ENCODE data around the gene ORC4.
A peak's percentile ranks its signal among the peaks of the same experiment; 100 is the strongest.

ORC4 gene

GRCh38 chr2:148020111-148021058 is at the start of gene ORC4:
TSS of gene ORC4 (minus strand) at chr2:148020737. CDS start at chr2:147975958, 44,779 bp downstream.
- no peaks in the 10 kb centered on the region for H3K36me3 ChIP-seq (ENCODE audit: control insufficient read depth, insufficient read depth, low read length)
- peak within 1 kb of the TSS; percentile 79 for H3K9ac ChIP-seq (ENCODE audit: low read depth, low read length)
- H3K27ac ChIP-seq (ENCODE audit: low read depth, low read length), result peak within 1 kb of the TSS; percentile 92
- no peaks in the 10 kb centered on the region for H3K27me3 ChIP-seq (ENCODE audit: control insufficient read depth, insufficient read depth, low read length)
- peak within 1 kb of the TSS; percentile 97 for H3K4me3 ChIP-seq (ENCODE audit: low read depth, low read length)
- no peaks in the 10 kb centered on the region for H3K9me3 ChIP-seq (ENCODE audit: control insufficient read depth, insufficient read depth, low read length)
- H3K4me1 ChIP-seq (ENCODE audit: control insufficient read depth, insufficient read depth, low read length), result peaks cover 18% of the 10 kb centered on the region; the same call in 1 of the 2 replicates

DNA sequence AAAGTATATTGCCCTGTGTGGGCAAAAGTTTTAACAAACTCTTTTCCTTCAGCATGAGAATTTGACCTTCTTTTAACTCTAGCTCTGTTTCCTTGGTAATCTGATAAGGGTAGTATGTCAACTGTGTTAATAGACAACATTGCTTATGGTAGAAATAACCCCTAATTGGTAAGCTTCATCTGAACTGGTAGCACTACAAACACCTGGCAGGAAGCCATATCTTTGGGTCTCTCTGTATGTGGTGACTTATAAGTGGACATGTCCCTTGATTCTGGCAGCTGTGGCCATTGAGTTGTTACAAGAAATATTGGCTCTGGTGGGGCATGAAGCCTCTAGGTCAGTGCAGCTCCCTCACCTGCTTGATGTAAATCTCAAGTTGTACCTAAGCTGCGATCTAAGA is 47.3 kb upstream of the ORC4 start:
- Histone ChIP-seq H3K4me3 (ENCODE audit: low read depth, low read length) (no peak overlapping the region), H3K9me3 (ENCODE audit: control insufficient read depth, insufficient read depth, low read length) (no peaks in the 10 kb centered on the region), H3K4me1 (ENCODE audit: control insufficient read depth, insufficient read depth, low read length) (no peaks in the 10 kb centered on the region), H3K27ac (ENCODE audit: low read depth, low read length) (no peak overlapping the region), H3K36me3 (ENCODE audit: control insufficient read depth, insufficient read depth, low read length) (no peaks in the 10 kb centered on the region), H3K27me3 (ENCODE audit: control insufficient read depth, insufficient read depth, low read length) (no peaks in the 10 kb centered on the region), H3K9ac (ENCODE audit: low read depth, low read length) (no peak overlapping the region)

GRCh38 chr2:148065936-148066335 is 45.4 kb upstream of the ORC4 start:
- Histone ChIP-seq H3K27ac (ENCODE audit: low read depth, low read length) (no peak overlapping the region), H3K4me3 (ENCODE audit: low read depth, low read length) (no peak overlapping the region), H3K9me3 (ENCODE audit: control insufficient read depth, insufficient read depth, low read length) (no peaks in the 10 kb centered on the region), H3K36me3 (ENCODE audit: control insufficient read depth, insufficient read depth, low read length) (no peaks in the 10 kb centered on the region), H3K27me3 (ENCODE audit: control insufficient read depth, insufficient read depth, low read length) (no peaks in the 10 kb centered on the region), H3K4me1 (ENCODE audit: control insufficient read depth, insufficient read depth, low read length) (no peaks in the 10 kb centered on the region), H3K9ac (ENCODE audit: low read depth, low read length) (no peak overlapping the region)

DNA sequence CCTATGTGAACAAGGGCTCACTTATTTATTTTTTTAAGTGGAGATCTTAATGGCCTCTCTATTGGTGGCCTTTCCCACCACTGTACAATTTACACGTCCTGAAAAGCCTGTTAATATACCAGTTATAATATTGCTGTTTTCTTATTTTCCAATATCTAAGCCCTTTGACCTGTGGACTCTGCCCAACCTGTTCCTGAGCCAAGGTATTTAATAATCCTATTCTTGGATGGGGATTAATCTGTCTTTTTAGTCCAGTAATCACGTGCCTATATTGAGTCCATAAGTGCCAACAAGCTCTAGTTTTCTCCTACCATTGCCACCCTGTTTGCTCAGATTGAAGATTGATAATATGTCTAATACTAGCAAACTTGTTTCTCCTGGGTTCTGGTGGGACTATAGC is 43.1 kb upstream of the ORC4 start:
- no peaks in the 10 kb centered on the region for H3K9me3 ChIP-seq (ENCODE audit: control insufficient read depth, insufficient read depth, low read length)
- H3K36me3 ChIP-seq (ENCODE audit: control insufficient read depth, insufficient read depth, low read length), result no peaks in the 10 kb centered on the region
- peaks cover 3% of the 10 kb centered on the region; the same call in 1 of the 2 replicates for H3K4me1 ChIP-seq (ENCODE audit: control insufficient read depth, insufficient read depth, low read length)
- no peak overlapping the region for H3K9ac ChIP-seq (ENCODE audit: low read depth, low read length)
- no peak overlapping the region for H3K4me3 ChIP-seq (ENCODE audit: low read depth, low read length)
- H3K27me3 ChIP-seq (ENCODE audit: control insufficient read depth, insufficient read depth, low read length), result no peaks in the 10 kb centered on the region
- no peak overlapping the region for H3K27ac ChIP-seq (ENCODE audit: low read depth, low read length)

DNA sequence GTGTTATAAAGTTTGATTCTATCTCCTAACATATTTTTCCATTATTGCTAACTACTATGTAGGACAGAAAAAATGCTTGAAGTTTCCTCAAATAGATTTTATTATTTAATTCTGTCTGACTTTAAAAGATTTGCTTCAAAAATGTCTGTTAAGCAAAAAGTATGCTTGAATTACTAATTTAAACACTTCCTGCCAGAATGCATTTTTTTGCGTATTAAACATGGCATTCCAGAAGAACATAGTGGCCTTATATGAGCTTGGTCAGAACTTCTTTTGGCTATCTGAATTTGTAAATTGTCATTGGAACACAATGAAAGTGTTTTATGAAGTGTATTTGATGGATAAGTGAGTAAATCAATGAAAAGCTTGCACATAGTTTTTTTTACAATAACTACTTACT is 38.1 kb upstream of the ORC4 start:
- no peaks in the 10 kb centered on the region for H3K27me3 ChIP-seq (ENCODE audit: control insufficient read depth, insufficient read depth, low read length)
- 0 out of 2 replicates have a peak, but pooled peaks cover 3% of the 10 kb centered on the region for H3K36me3 ChIP-seq (ENCODE audit: control insufficient read depth, insufficient read depth, low read length)
- H3K27ac ChIP-seq (ENCODE audit: low read depth, low read length), result no peak overlapping the region
- H3K4me3 ChIP-seq (ENCODE audit: low read depth, low read length), result no peak overlapping the region
- no peaks in the 10 kb centered on the region for H3K9me3 ChIP-seq (ENCODE audit: control insufficient read depth, insufficient read depth, low read length)
- H3K9ac ChIP-seq (ENCODE audit: low read depth, low read length), result no peak overlapping the region
- H3K4me1 ChIP-seq (ENCODE audit: control insufficient read depth, insufficient read depth, low read length), result peaks cover 14% of the 10 kb centered on the region; the same call in 1 of the 2 replicates

GRCh38 chr2:148052687-148053086 is 32.1 kb upstream of the ORC4 start:
- peaks cover 24% of the 10 kb centered on the region for H3K4me1 ChIP-seq (ENCODE audit: control insufficient read depth, insufficient read depth, low read length)
- no peak overlapping the region for H3K27ac ChIP-seq (ENCODE audit: low read depth, low read length)
- no peak overlapping the region for H3K9ac ChIP-seq (ENCODE audit: low read depth, low read length)
- 0 out of 2 replicates have a peak, but pooled peaks cover 3% of the 10 kb centered on the region for H3K36me3 ChIP-seq (ENCODE audit: control insufficient read depth, insufficient read depth, low read length)
- no peaks in the 10 kb centered on the region for H3K9me3 ChIP-seq (ENCODE audit: control insufficient read depth, insufficient read depth, low read length)
- H3K27me3 ChIP-seq (ENCODE audit: control insufficient read depth, insufficient read depth, low read length), result no peaks in the 10 kb centered on the region
- no peak overlapping the region for H3K4me3 ChIP-seq (ENCODE audit: low read depth, low read length)

DNA sequence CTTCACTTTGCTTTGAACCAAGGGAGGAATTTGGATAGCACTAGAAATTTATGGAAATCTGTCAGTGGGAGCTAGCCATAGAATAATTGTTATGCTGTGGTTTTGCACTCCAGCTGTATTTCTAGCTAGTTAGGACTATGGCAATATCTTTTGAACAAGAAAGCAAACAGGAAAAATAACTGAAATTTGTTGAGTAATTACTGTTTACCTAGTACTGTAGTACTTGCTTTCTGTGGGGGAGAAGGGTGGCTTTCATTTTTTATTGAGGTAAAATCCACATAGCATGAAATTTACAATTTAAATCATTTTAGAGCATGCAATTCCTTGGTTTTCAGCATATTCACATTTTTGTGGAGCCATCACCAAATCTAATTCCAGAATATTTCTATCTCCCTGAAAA is 28.7 kb upstream of the ORC4 start:
- Histone ChIP-seq H3K9ac (ENCODE audit: low read depth, low read length) (no peak overlapping the region), H3K27ac (ENCODE audit: low read depth, low read length) (no peak overlapping the region), H3K9me3 (ENCODE audit: control insufficient read depth, insufficient read depth, low read length) (no peaks in the 10 kb centered on the region), H3K4me1 (ENCODE audit: control insufficient read depth, insufficient read depth, low read length) (peaks cover 40% of the 10 kb centered on the region), H3K36me3 (ENCODE audit: control insufficient read depth, insufficient read depth, low read length) (0 out of 2 replicates have a peak, but pooled peaks cover 2% of the 10 kb centered on the region), H3K27me3 (ENCODE audit: control insufficient read depth, insufficient read depth, low read length) (no peaks in the 10 kb centered on the region), H3K4me3 (ENCODE audit: low read depth, low read length) (no peak overlapping the region)

GRCh38 chr2:148048475-148049221 is 28.1 kb upstream of the ORC4 start:
- Histone ChIP-seq H3K9ac (ENCODE audit: low read depth, low read length) (no peak overlapping the region), H3K4me1 (ENCODE audit: control insufficient read depth, insufficient read depth, low read length) (peaks cover 46% of the 10 kb centered on the region), H3K9me3 (ENCODE audit: control insufficient read depth, insufficient read depth, low read length) (no peaks in the 10 kb centered on the region), H3K27ac (ENCODE audit: low read depth, low read length) (no peak overlapping the region), H3K36me3 (ENCODE audit: control insufficient read depth, insufficient read depth, low read length) (no peaks in the 10 kb centered on the region), H3K4me3 (ENCODE audit: low read depth, low read length) (no peak overlapping the region), H3K27me3 (ENCODE audit: control insufficient read depth, insufficient read depth, low read length) (no peaks in the 10 kb centered on the region)

DNA sequence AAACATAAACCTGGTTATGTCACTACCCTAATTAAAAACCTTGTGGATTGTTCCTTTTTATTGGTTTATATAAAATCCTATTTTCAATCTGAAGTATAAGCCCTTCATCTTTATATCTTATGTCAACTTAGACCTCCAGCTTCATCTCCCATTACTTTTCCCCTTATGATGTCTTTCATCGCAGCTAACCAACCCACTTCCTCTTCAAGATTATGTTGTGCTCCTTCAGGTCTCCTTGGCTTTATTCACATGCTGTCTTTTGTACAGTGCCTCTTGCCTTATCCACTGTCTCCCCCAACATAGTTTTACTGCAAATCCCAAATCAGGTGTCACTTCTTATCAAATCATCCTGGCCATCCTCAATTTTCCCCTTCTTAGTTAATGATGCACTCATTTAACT is 26.3 kb upstream of the ORC4 start:
- Histone ChIP-seq H3K27ac (ENCODE audit: low read depth, low read length) (no peak overlapping the region), H3K4me3 (ENCODE audit: low read depth, low read length) (no peak overlapping the region), H3K36me3 (ENCODE audit: control insufficient read depth, insufficient read depth, low read length) (no peaks in the 10 kb centered on the region), H3K9ac (ENCODE audit: low read depth, low read length) (no peak overlapping the region), H3K27me3 (ENCODE audit: control insufficient read depth, insufficient read depth, low read length) (no peaks in the 10 kb centered on the region), H3K4me1 (ENCODE audit: control insufficient read depth, insufficient read depth, low read length) (peaks cover 49% of the 10 kb centered on the region), H3K9me3 (ENCODE audit: control insufficient read depth, insufficient read depth, low read length) (no peaks in the 10 kb centered on the region)

DNA sequence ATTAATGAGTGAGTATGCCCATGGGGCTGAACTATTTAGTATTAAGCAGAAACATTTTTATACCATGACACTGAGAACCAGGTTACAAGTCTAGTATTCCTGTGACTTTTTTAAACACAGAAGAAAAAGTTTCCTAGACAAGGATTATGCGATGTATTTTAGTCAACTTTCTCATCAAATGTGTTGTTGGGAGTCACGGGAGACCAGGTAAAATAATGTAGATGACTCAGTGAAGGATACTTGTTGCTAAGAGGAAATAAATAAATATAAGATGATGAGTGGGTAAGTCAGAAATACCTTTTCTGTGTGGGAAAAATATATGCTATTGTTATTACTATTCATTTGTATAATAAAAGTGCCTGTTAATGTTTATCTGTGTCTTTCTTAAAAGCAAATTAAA is 23.8 kb upstream of the ORC4 start:
- no peak overlapping the region for H3K27ac ChIP-seq (ENCODE audit: low read depth, low read length)

GRCh38 chr2:148042219-148042618 is 21.7 kb upstream of the ORC4 start:
- Histone ChIP-seq H3K4me1 (ENCODE audit: control insufficient read depth, insufficient read depth, low read length) (peaks cover 32% of the 10 kb centered on the region), H3K27ac (ENCODE audit: low read depth, low read length) (no peak overlapping the region), H3K4me3 (ENCODE audit: low read depth, low read length) (no peak overlapping the region), H3K9ac (ENCODE audit: low read depth, low read length) (no peak overlapping the region), H3K9me3 (ENCODE audit: control insufficient read depth, insufficient read depth, low read length) (no peaks in the 10 kb centered on the region), H3K36me3 (ENCODE audit: control insufficient read depth, insufficient read depth, low read length) (no peaks in the 10 kb centered on the region), H3K27me3 (ENCODE audit: control insufficient read depth, insufficient read depth, low read length) (no peaks in the 10 kb centered on the region)

More for the DNA sequence above, 23.8 kb upstream of the ORC4 start:
- Histone ChIP-seq H3K4me3 (ENCODE audit: low read depth, low read length) (no peak overlapping the region), H3K9me3 (ENCODE audit: control insufficient read depth, insufficient read depth, low read length) (no peaks in the 10 kb centered on the region), H3K27me3 (ENCODE audit: control insufficient read depth, insufficient read depth, low read length) (no peaks in the 10 kb centered on the region), H3K9ac (ENCODE audit: low read depth, low read length) (no peak overlapping the region), H3K36me3 (ENCODE audit: control insufficient read depth, insufficient read depth, low read length) (no peaks in the 10 kb centered on the region), H3K4me1 (ENCODE audit: control insufficient read depth, insufficient read depth, low read length) (peaks cover 38% of the 10 kb centered on the region)

Data from HUES48 (cell line).